ENCODE measurements around the gene MYO9A. TPM values are rescaled to one million over a fixed set of nuclear protein-coding genes. Genes with fewer than 3 reads are reported as not detected.

Gene MYO9A
- total and polyA plus RNA-seq, 10 of the 15 experiments (the other 5 are each of a cell fraction or from before 2014, with no cell fraction given): 3.3 to 25.3 (median 12.2) TPM

GRCh38 chr15:71813723-71814470, 304.1 kb downstream of the MYO9A start:
- no peak for DNase-seq (ENCODE audit: low read depth, low spot score)
- no peak overlapping the region for H3K27ac ChIP-seq (ENCODE audit: control insufficient read depth, insufficient read depth)
- no peak overlapping the region for H3K4me3 ChIP-seq
- no peaks in the 10 kb centered on the region for H3K79me2 ChIP-seq (ENCODE audit: control insufficient read depth, insufficient read depth, low read length)
- in situ Hi-C loops (cut with MboI) (no loop called here), intact Hi-C loops (cut with micrococcal nuclease; ENCODE audit: unreplicated experiment) (no loop called here)
- ATAC-seq: no peak
- H3K36me3 ChIP-seq (ENCODE audit: control insufficient read depth in 2 of 2, insufficient read depth in 2 of 2, low read length in 1 of 2): no peaks in the 10 kb centered on the region
- no peaks in the 10 kb centered on the region for H3K4me1 ChIP-seq (ENCODE audit: control insufficient read depth, insufficient read depth, low read length)
- TF ChIP-seq EED (IDR thresholded peaks at IDR 0.05; ENCODE audit: low read depth) (no peak), E2F4 (IDR thresholded peaks at IDR 0.05; ENCODE audit: low read depth, low read length) (no peak), HDGF (IDR thresholded peaks at IDR 0.05) (no peak), DPF2 (IDR thresholded peaks at IDR 0.05) (no peak), RCOR1 (conservative IDR thresholded peaks at IDR 0.05; ENCODE audit: low read depth, low read length) (no peak), ZNF274 (IDR thresholded peaks at IDR 0.05; ENCODE audit: insufficient read depth, insufficient read length) (no peak), IRF3 (IDR thresholded peaks at IDR 0.05) (no peak), ZNF24 (IDR thresholded peaks at IDR 0.05) (no peak), CTCF (IDR thresholded peaks at IDR 0.05 in 2 of 3, conservative IDR thresholded peaks at IDR 0.05 in 1 of 3; ENCODE audit: control insufficient read depth in 2 of 3, extremely low read depth in 1 of 3, insufficient read depth in 1 of 3, low read depth in 3 of 3, low read length in 3 of 3) (no peak), ZBED1 (IDR thresholded peaks at IDR 0.05; ENCODE audit: borderline replicate concordance) (no peak), BRCA1 (IDR thresholded peaks at IDR 0.05; ENCODE audit: low read depth, low read length) (no peak), USF2 (IDR thresholded peaks at IDR 0.05; ENCODE audit: borderline replicate concordance, low read depth, low read length) (no peak), POLR2A (IDR thresholded peaks at IDR 0.05; ENCODE audit: low read depth, low read length) (no peak), RB1 (IDR thresholded peaks at IDR 0.05; ENCODE audit: borderline replicate concordance) (no peak), PAX8 (IDR thresholded peaks at IDR 0.05) (no peak), HDAC2 (IDR thresholded peaks at IDR 0.05) (no peak)
- FAIRE-seq: no peak
- ChIA-PET POLR2A (no interaction called here), RAD21 (ENCODE audit: unreplicated experiment) (no interaction called here), CTCF (no interaction called here), SMC1A (ENCODE audit: uncharacterized antibody, unreplicated experiment) (interaction anchor here (0.8 kb wide), 1 partner anchor 238 kb away, joined by 4 read pairs; no protein-coding TSS in a partner anchor)
- no peak overlapping the region for H2AFZ ChIP-seq (ENCODE audit: control insufficient read depth, low read depth, low read length)
- no peak overlapping the region for H3K4me2 ChIP-seq (ENCODE audit: control insufficient read depth, insufficient read depth)
- H4K20me1 ChIP-seq (ENCODE audit: control insufficient read depth, insufficient read depth): no peaks in the 10 kb centered on the region
- no peaks in the 10 kb centered on the region for H3K27me3 ChIP-seq (replicated peaks in 1 of 2; ENCODE audit: control insufficient read depth in 2 of 2, insufficient read depth in 2 of 2, low read length in 1 of 2)
- no peak overlapping the region for H3K9ac ChIP-seq (ENCODE audit: control insufficient read depth, insufficient read depth, low read length)
- H3K9me3 ChIP-seq (replicated peaks; ENCODE audit: control insufficient read depth, insufficient read depth, low read length): no peaks in the 10 kb centered on the region; the same call in 2 of the 3 replicates
- WGBS (ENCODE audit: insufficient coverage, insufficient replicate concordance, low lambda C conversion rate, missing lambda C conversion rate): 68% methylated on average over 6 of the region's 9 CpGs
- BruUV-seq (replicated peaks): no TSS peak

Data from GM12878 (cell line).